ENCODE measurements around the gene POLR2E. TPM values are rescaled to one million over a fixed set of nuclear protein-coding genes. Genes with fewer than 3 reads are reported as not detected.

Gene POLR2E
- total RNA-seq, 1 donor from 2014 or later: 140 TPM

DNA sequence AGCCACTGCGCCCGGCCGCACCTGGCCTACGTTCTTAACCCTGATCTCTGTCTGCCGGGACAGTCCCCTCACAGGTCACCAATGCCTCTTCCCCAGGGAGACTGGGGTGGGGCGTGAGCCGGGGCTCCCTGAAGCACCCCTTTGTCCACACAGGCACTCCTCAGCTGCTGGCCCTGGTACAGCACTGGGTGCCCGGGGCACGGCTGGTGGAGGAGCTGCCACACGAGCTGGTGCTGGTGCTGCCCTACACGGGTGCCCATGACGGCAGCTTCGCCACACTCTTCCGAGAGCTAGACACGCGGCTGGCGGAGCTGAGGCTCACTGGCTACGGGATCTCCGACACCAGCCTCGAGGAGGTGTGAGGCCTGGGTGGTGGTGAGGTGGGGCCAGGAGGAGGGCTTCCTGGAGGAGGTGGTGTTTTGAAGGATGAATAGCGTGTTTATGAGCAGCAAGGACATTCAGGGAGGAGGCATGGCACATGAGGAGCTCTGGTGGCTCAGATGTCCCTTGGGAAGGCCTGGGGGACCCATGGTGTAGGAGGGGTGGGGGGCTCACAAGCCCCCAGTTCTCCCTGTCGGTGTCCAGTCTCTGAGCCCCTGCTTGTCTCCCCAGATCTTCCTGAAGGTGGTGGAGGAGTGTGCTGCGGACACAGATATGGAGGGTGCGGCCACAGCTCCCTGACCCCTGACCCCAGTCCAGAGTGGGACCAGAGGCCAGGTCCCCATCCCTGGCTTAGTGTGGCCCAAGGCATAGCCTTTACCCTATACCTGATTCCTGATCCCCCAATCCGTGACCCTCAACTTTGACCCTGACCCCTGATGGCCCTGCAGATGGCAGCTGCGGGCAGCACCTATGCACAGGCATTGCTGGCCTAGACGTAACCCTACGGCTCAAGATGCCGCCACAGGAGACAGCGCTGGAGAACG lies 41.7 kb downstream of the POLR2E start:
- no peak overlapping the region for H3K27ac ChIP-seq (replicated peaks)
- H3K4me3 ChIP-seq: no peak overlapping the region
- peaks cover 30% of the 10 kb centered on the region for H3K9me3 ChIP-seq (replicated peaks)
- peaks cover 34% of the 10 kb centered on the region for H3K36me3 ChIP-seq
- no peak for DNase-seq
- no peaks in the 10 kb centered on the region for H3K4me1 ChIP-seq
- intact Hi-C loops (cut with micrococcal nuclease): no loop called here
- TF ChIP-seq, protein P1, sequence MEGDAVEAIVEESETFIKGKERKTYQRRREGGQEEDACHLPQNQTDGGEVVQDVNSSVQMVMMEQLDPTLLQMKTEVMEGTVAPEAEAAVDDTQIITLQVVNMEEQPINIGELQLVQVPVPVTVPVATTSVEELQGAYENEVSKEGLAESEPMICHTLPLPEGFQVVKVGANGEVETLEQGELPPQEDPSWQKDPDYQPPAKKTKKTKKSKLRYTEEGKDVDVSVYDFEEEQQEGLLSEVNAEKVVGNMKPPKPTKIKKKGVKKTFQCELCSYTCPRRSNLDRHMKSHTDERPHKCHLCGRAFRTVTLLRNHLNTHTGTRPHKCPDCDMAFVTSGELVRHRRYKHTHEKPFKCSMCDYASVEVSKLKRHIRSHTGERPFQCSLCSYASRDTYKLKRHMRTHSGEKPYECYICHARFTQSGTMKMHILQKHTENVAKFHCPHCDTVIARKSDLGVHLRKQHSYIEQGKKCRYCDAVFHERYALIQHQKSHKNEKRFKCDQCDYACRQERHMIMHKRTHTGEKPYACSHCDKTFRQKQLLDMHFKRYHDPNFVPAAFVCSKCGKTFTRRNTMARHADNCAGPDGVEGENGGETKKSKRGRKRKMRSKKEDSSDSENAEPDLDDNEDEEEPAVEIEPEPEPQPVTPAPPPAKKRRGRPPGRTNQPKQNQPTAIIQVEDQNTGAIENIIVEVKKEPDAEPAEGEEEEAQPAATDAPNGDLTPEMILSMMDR (IDR thresholded peaks at IDR 0.05; ENCODE audit: borderline replicate concordance): no peak
- H3K27me3 ChIP-seq (ENCODE audit: low read depth): no peaks in the 10 kb centered on the region

DNA sequence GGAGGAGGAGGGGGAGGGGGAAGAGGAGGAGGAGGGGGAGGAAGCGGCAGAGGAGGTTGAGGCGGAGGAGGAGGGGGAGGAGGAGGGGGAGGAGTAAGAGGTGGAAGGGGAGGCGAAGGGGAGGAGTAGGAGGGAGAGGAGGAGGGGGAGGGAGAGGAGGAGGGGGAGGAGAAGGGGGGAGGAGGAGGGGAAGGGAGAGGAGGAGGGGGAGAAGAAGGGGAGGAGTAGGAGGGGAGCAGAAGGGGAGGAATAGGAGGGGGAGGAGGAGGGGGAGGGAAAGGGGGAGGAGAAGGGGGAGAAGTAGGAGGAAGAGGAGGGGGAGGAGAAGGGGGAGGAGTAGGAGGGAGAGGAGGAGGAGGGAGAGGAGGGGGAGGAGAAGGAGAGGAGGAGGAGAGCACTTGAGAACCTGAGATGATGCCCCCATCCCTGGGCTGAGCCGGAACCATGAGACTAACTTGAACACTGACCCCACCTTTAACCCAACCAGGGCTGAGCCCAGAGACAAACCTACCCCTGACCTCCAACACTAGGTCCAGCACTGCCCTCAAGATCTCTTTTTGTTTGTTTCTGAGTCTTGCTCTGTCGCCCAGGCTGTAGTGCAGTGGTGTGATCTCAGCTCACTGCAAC lies 42.7 kb downstream of the POLR2E start:
- intact Hi-C loops (cut with micrococcal nuclease): no loop called here
- Histone ChIP-seq H3K9me3 (replicated peaks) (peaks cover 20% of the 10 kb centered on the region), H3K36me3 (peaks cover 24% of the 10 kb centered on the region), H3K27me3 (ENCODE audit: low read depth) (no peaks in the 10 kb centered on the region), H3K27ac (replicated peaks) (no peak overlapping the region), H3K4me1 (no peaks in the 10 kb centered on the region), H3K4me3 (no peak overlapping the region)
- TF ChIP-seq, protein P1 (IDR thresholded peaks at IDR 0.05; ENCODE audit: borderline replicate concordance): no peak
- no peak for DNase-seq

DNA sequence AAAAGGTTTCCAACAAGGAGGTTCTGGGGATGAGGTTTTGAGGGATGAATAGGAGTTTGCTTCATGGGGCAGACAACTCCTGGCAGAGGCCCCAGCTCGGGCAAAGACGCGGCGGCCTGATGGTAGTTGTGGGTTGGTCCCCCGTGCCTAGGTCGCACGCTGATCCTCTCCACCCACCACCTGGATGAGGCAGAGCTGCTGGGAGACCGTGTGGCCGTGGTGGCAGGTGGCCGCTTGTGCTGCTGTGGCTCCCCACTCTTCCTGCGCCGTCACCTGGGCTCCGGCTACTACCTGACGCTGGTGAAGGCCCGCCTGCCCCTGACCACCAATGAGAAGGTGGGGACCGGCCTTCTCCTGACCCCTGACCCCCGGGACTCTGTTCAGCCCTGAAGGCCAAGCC lies 43.4 kb downstream of the POLR2E start:
- Histone ChIP-seq H3K4me3 (no peak overlapping the region), H3K36me3 (peaks cover 18% of the 10 kb centered on the region), H3K9me3 (replicated peaks) (peaks cover 14% of the 10 kb centered on the region), H3K4me1 (no peaks in the 10 kb centered on the region), H3K27ac (replicated peaks) (no peak overlapping the region), H3K27me3 (ENCODE audit: low read depth) (no peaks in the 10 kb centered on the region)
- TF ChIP-seq, protein P1 (IDR thresholded peaks at IDR 0.05; ENCODE audit: borderline replicate concordance): no peak
- no peak for DNase-seq
- intact Hi-C loops (cut with micrococcal nuclease): no loop called here

DNA sequence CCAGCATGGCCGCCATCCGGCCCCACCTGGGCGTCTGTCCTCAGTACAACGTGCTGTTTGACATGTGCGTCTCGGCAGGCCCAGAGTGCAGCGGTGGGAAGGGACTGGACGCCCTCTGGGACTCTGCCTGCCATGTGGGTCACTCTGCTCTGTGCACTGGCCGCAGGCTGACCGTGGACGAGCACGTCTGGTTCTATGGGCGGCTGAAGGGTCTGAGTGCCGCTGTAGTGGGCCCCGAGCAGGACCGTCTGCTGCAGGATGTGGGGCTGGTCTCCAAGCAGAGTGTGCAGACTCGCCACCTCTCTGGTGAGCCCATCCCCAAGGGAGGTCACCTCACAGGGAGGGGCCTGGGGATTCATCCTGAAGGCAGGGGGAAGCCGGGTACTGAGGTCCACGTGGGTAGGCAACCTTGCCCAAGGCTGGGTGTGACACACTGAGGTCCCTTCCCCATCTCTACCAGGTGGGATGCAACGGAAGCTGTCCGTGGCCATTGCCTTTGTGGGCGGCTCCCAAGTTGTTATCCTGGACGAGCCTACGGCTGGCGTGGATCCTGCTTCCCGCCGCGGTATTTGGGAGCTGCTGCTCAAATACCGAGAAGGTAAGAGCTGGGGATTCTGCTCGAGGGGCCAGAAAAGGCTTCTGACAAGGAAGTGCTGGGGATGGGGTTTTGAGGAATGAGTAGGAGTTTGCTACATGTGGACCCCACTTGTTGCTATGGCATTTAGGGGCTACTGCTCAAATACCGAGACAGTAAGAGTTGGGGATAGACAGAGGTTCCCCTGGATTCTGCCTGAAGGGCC lies 44.0 kb downstream of the POLR2E start:
- no peak overlapping the region for H3K27ac ChIP-seq (replicated peaks)
- H3K4me3 ChIP-seq: no peak overlapping the region
- H3K9me3 ChIP-seq (replicated peaks): peaks cover 8% of the 10 kb centered on the region
- intact Hi-C loops (cut with micrococcal nuclease): no loop called here
- peaks cover 12% of the 10 kb centered on the region for H3K36me3 ChIP-seq
- no peaks in the 10 kb centered on the region for H3K27me3 ChIP-seq (ENCODE audit: low read depth)
- no peaks in the 10 kb centered on the region for H3K4me1 ChIP-seq
- no peak for DNase-seq
- TF ChIP-seq, protein P1 (IDR thresholded peaks at IDR 0.05; ENCODE audit: borderline replicate concordance): no peak

DNA sequence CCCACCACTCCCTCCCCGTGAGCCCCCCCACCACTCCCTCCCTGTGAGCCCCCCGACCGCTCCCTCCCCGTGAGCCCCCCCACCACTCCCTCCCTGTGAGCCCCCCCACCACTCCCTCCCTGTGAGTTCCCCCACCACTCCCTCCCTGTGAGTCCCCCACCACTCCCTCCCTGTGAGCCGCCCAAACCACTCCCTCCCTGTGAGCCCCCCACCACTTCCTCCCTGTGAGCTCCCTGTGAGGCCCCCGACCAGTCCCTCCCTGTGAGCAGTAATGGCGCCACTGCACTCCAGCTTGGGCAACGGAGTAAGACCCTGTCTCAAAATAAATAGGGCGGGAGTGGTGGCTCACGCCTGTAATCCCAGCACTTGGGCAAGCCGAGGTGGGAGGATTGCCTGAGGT lies 45.4 kb downstream of the POLR2E start:
- intact Hi-C loops (cut with micrococcal nuclease): no loop called here
- no peak for DNase-seq

More for the DNA sequence above, 45.4 kb downstream of the POLR2E start:
- H3K36me3 ChIP-seq: peaks cover 3% of the 10 kb centered on the region
- no peaks in the 10 kb centered on the region for H3K27me3 ChIP-seq (ENCODE audit: low read depth)
- no peak overlapping the region for H3K27ac ChIP-seq (replicated peaks)
- no peaks in the 10 kb centered on the region for H3K4me1 ChIP-seq
- no peak overlapping the region for H3K4me3 ChIP-seq
- H3K9me3 ChIP-seq (replicated peaks): no peaks in the 10 kb centered on the region
- TF ChIP-seq, protein P1 (IDR thresholded peaks at IDR 0.05; ENCODE audit: borderline replicate concordance): no peak

All from left ventricle myocardium inferior (tissue), 1 donor.